IMR-90 (cell line): ENCODE measurements around the gene ASTN2.

Experiments used
- CTCF ChIP-seq: conservative IDR thresholded peaks from 2 replicates; pipeline ENCODE4 v1.5.1; 2012; ENCODE audit warnings: mild to moderate bottlenecking, low read depth, low read length, improper control_type of control experiment
- MXI1 ChIP-seq: IDR thresholded peaks from 2 replicates; pipeline ENCODE4 v1.6.1; 2012; ENCODE audit warnings: low read depth, mild to moderate bottlenecking, low read length, moderate library complexity, borderline replicate concordance

GRCh38 chr9:116558818-116559540 lies 855.9 kb downstream of the ASTN2 start:
- no peak for TF ChIP-seq CTCF
- no peak for TF ChIP-seq MXI1
